Testis (tissue), 2 donors: Measurements from ENCODE around the gene STARD3NL.
"Not testable (repeated sequence)": the region's sequence is repeated elsewhere in the genome, so short reads cannot be mapped to it uniquely, and the experiment has no call there.

Source experiments
- CTCF ChIP-seq, 3 experiments: fragments of 450-650 bp in 2 of 3; fragments of 200-600 bp in 1 of 3; sonication (generic) in 1 of 3; IDR thresholded peaks; one replicate each; pipeline ENCODE4 v1.5.1; 2016 to 2019; ENCODE audit warnings: antibody characterized with exemption in 3 of 3, mild to moderate bottlenecking in 2 of 3, moderate library complexity in 1 of 3
- POLR2A ChIP-seq: fragments of 450-650 bp; IDR thresholded peaks from one replicate; pipeline ENCODE4 v1.6.1; 2017; ENCODE audit warnings: antibody characterized with exemption, mild to moderate bottlenecking, moderate library complexity

- TF ChIP-seq CTCF (IDR thresholded peaks at IDR 0.05); POLR2A: not testable (repeated sequence)
These were observed 61.1 kb downstream of the STARD3NL start for GRCh38 chr7:38239129-38239528.
